ENCODE measurements around the gene C2orf92.
"Not testable (repeated sequence)": the region's sequence is repeated elsewhere in the genome, so short reads cannot be mapped to it uniquely, and the experiment has no call there.

The C2orf92 gene

GRCh38 chr2:97676620-97677019 is 7.1 kb downstream of the C2orf92 start:
- Histone ChIP-seq H3K4me2 (ENCODE audit: low read length) (no peak overlapping the region), H4K20me1 (ENCODE audit: insufficient read depth, low read length) (no peaks in the 10 kb centered on the region), H3K79me2 (ENCODE audit: insufficient read depth, low read length) (no peaks in the 10 kb centered on the region), H3K4me1 (ENCODE audit: insufficient read depth, low read length, severe bottlenecking) (no peaks in the 10 kb centered on the region), H3K27ac (ENCODE audit: low read depth, low read length, poor library complexity, severe bottlenecking) (no peak overlapping the region), H3K27me3 (ENCODE audit: insufficient read depth, low read length) (no peaks in the 10 kb centered on the region), H3K4me3 (ENCODE audit: low read depth, low read length, poor library complexity, severe bottlenecking) (no peak overlapping the region), H3K9me3 (ENCODE audit: low read length) (no peaks in the 10 kb centered on the region), H3K36me3 (ENCODE audit: insufficient read depth, low read length) (no peaks in the 10 kb centered on the region), H3K9me2 (ENCODE audit: low read depth, low read length) (no peaks in the 10 kb centered on the region), H3K9ac (ENCODE audit: low read length) (no peak overlapping the region), H3F3A (ENCODE audit: insufficient read depth, low read length) (no peaks in the 10 kb centered on the region), H2AFZ (ENCODE audit: low read length) (no peak overlapping the region)
- TF ChIP-seq EZH2 (IDR thresholded peaks at IDR 0.05; ENCODE audit: borderline replicate concordance, low read length) (no peak), CTCF (IDR thresholded peaks at IDR 0.05; ENCODE audit: low read length) (no peak)

- H3K4me1 ChIP-seq (ENCODE audit: insufficient read depth, low read length, severe bottlenecking) = no peaks in the 10 kb centered on the region
- no peaks in the 10 kb centered on the region for H3K9me3 ChIP-seq (ENCODE audit: low read length)
- no peak overlapping the region for H3K9ac ChIP-seq (ENCODE audit: low read length)
- H3K4me2 ChIP-seq (ENCODE audit: low read length) = no peak overlapping the region
- H3K79me2 ChIP-seq (ENCODE audit: insufficient read depth, low read length) = no peaks in the 10 kb centered on the region
- H3K4me3 ChIP-seq (ENCODE audit: low read depth, low read length, poor library complexity, severe bottlenecking) = no peak overlapping the region
- no peaks in the 10 kb centered on the region for H3K36me3 ChIP-seq (ENCODE audit: insufficient read depth, low read length)
- H3K27me3 ChIP-seq (ENCODE audit: insufficient read depth, low read length) = no peaks in the 10 kb centered on the region
- H3K9me2 ChIP-seq (ENCODE audit: low read depth, low read length) = no peaks in the 10 kb centered on the region
- H3F3A ChIP-seq (ENCODE audit: insufficient read depth, low read length) = no peaks in the 10 kb centered on the region
- no peaks in the 10 kb centered on the region for H4K20me1 ChIP-seq (ENCODE audit: insufficient read depth, low read length)
- H2AFZ ChIP-seq (ENCODE audit: low read length) = no peak overlapping the region
- TF ChIP-seq CTCF (IDR thresholded peaks at IDR 0.05; ENCODE audit: low read length) (no peak), EZH2 (IDR thresholded peaks at IDR 0.05; ENCODE audit: borderline replicate concordance, low read length) (no peak)
- H3K27ac ChIP-seq (ENCODE audit: low read depth, low read length, poor library complexity, severe bottlenecking) = no peak overlapping the region
Observed at GRCh38 chr2:97677480-97677879, 8.0 kb downstream of the C2orf92 start.

GRCh38 chr2:97678298-97678697 is 8.8 kb downstream of the C2orf92 start:
- Histone ChIP-seq H3K36me3 (ENCODE audit: insufficient read depth, low read length) (no peaks in the 10 kb centered on the region), H3K4me3 (ENCODE audit: low read depth, low read length, poor library complexity, severe bottlenecking) (no peak overlapping the region), H3F3A (ENCODE audit: insufficient read depth, low read length) (no peaks in the 10 kb centered on the region), H3K4me2 (ENCODE audit: low read length) (no peak overlapping the region), H3K9me2 (ENCODE audit: low read depth, low read length) (no peaks in the 10 kb centered on the region), H3K4me1 (ENCODE audit: insufficient read depth, low read length, severe bottlenecking) (no peaks in the 10 kb centered on the region), H2AFZ (ENCODE audit: low read length) (no peak overlapping the region), H3K79me2 (ENCODE audit: insufficient read depth, low read length) (no peaks in the 10 kb centered on the region), H3K9ac (ENCODE audit: low read length) (no peak overlapping the region), H4K20me1 (ENCODE audit: insufficient read depth, low read length) (no peaks in the 10 kb centered on the region), H3K27me3 (ENCODE audit: insufficient read depth, low read length) (no peaks in the 10 kb centered on the region), H3K27ac (ENCODE audit: low read depth, low read length, poor library complexity, severe bottlenecking) (no peak overlapping the region), H3K9me3 (ENCODE audit: low read length) (no peaks in the 10 kb centered on the region)
- TF ChIP-seq EZH2 (IDR thresholded peaks at IDR 0.05; ENCODE audit: borderline replicate concordance, low read length) (no peak), CTCF (IDR thresholded peaks at IDR 0.05; ENCODE audit: low read length) (no peak)

GRCh38 chr2:97687235-97687634 is 17.7 kb downstream of the C2orf92 start:
- H3K27me3 ChIP-seq (ENCODE audit: insufficient read depth, low read length); H4K20me1 ChIP-seq (ENCODE audit: insufficient read depth, low read length); H3K4me3 ChIP-seq (ENCODE audit: low read depth, low read length, poor library complexity, severe bottlenecking); H2AFZ ChIP-seq (ENCODE audit: low read length); H3K9ac ChIP-seq (ENCODE audit: low read length); H3K9me3 ChIP-seq (ENCODE audit: low read length); H3K9me2 ChIP-seq (ENCODE audit: low read depth, low read length); H3K4me2 ChIP-seq (ENCODE audit: low read length); H3K79me2 ChIP-seq (ENCODE audit: insufficient read depth, low read length); H3F3A ChIP-seq (ENCODE audit: insufficient read depth, low read length); H3K36me3 ChIP-seq (ENCODE audit: insufficient read depth, low read length); H3K4me1 ChIP-seq (ENCODE audit: insufficient read depth, low read length, severe bottlenecking); H3K27ac ChIP-seq (ENCODE audit: low read depth, low read length, poor library complexity, severe bottlenecking): not testable (repeated sequence)
